ENCODE results near the gene MCTP2. TPM values are rescaled to one million over a fixed set of nuclear protein-coding genes. Genes with fewer than 3 reads are reported as not detected.

MCTP2 gene
- total and polyA plus RNA-seq, 10 donors: 5.6 to 205 (median 107) TPM

DNA sequence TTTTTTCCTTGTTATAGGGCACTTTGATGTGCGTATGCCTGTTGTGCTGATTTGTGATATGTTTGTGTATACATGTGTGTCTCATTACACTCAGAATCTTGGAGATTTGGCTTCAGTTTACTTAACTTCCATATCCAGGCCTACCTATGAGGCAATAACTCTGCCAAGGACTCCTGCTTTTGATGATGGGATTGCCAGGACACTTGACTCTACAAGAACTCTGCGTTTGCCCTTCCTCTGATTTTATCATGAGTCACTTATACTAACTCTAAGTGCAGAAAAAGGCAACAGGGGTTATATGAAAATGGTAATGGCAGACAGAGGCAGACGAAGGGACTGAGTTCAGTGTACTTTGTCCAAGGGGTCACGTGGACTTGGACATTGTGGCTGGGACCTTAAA, 33.6 kb downstream of the MCTP2 start:
- WGBS, 5 donors: 85 to 94% (median 86%) methylated on average over 4 of the region's 4 CpGs
- intact Hi-C loops (cut with DNase I; ENCODE audit: low total_unique reads): no loop called here
- Histone ChIP-seq H3K27ac (no peak overlapping the region), H3K9me3 (no peaks in the 10 kb centered on the region), H3K36me3 (no peaks in the 10 kb centered on the region), H3K4me1 (peaks cover 4 to 88% (median 27%) of the 10 kb centered on the region in 6 donors), H3K4me3 (no peak overlapping the region), H3K27me3 (replicated peaks in 1 of 7) (no peaks in the 10 kb centered on the region)
- TF ChIP-seq POLR2AphosphoS5 (IDR thresholded peaks at IDR 0.05) (no peak), POLR2A (IDR thresholded peaks at IDR 0.05) (no peak)
- TF ChIP-seq, protein P1, sequence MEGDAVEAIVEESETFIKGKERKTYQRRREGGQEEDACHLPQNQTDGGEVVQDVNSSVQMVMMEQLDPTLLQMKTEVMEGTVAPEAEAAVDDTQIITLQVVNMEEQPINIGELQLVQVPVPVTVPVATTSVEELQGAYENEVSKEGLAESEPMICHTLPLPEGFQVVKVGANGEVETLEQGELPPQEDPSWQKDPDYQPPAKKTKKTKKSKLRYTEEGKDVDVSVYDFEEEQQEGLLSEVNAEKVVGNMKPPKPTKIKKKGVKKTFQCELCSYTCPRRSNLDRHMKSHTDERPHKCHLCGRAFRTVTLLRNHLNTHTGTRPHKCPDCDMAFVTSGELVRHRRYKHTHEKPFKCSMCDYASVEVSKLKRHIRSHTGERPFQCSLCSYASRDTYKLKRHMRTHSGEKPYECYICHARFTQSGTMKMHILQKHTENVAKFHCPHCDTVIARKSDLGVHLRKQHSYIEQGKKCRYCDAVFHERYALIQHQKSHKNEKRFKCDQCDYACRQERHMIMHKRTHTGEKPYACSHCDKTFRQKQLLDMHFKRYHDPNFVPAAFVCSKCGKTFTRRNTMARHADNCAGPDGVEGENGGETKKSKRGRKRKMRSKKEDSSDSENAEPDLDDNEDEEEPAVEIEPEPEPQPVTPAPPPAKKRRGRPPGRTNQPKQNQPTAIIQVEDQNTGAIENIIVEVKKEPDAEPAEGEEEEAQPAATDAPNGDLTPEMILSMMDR (IDR thresholded peaks at IDR 0.05 in 8 of 11, conservative IDR thresholded peaks at IDR 0.05 in 3 of 11): no peak
- no peak for DNase-seq

DNA sequence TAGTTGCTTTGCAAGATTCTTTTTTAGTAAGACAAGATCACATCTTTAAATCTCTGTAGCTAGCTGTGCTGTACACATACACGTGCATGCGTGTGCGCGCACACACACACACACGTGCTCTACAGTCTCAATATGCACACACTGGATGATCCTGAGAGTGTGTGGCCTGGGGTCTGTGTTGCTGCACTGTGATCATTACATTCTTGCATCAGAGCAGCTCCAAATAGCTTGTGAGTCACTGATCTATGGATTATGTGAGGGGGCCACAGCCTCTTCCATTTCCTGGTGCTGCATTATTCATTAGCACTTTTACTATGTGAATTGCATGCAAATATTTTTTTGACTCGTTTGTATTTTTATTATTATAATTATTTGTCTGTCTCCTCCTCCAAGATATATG, 34.6 kb downstream of the MCTP2 start:
- Histone ChIP-seq H3K27me3 (replicated peaks in 1 of 7) (no peaks in the 10 kb centered on the region), H3K27ac (no peak overlapping the region), H3K4me3 (no peak overlapping the region), H3K36me3 (no peaks in the 10 kb centered on the region), H3K9me3 (no peaks in the 10 kb centered on the region), H3K4me1 (peaks cover 0 to 88% (median 25%) of the 10 kb centered on the region in 6 donors)
- WGBS, 5 donors: 69 to 89% (median 78%) methylated on average over 6 of the region's 6 CpGs
- intact Hi-C loops (cut with DNase I; ENCODE audit: low total_unique reads): no loop called here
- TF ChIP-seq POLR2A (IDR thresholded peaks at IDR 0.05) (no peak), POLR2AphosphoS5 (IDR thresholded peaks at IDR 0.05) (no peak)
- no peak for DNase-seq

DNA sequence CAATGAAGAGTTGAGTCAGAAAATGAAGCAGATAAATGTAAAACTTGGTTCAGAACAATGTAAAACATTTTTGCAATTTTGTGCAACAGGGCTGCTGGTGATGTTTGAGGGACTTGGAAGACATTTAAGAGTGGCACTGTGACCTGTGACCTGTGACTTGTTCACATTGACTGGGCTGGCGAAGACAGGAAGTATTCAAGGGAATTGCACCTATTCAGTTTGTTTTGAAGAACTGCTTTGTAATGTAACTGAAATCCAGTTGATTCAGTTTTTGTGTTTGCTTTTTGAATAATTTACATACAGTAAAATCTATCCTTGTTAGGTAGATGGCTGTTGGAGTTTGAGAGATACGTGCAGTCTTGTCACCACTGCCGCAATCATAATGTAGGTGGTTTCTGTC, 35.4 kb downstream of the MCTP2 start:
- Histone ChIP-seq H3K27ac (peak overlapping the region in 2 of 8 donors; percentile 21 to 32), H3K36me3 (no peaks in the 10 kb centered on the region), H3K4me3 (no peak overlapping the region), H3K9me3 (no peaks in the 10 kb centered on the region), H3K4me1 (peaks cover 0 to 88% (median 32%) of the 10 kb centered on the region in 6 donors), H3K27me3 (replicated peaks in 1 of 7) (no peaks in the 10 kb centered on the region)
- no peak for DNase-seq
- WGBS, 5 donors: 55 to 71% (median 63%) methylated on average over 3 of the region's 3 CpGs
- intact Hi-C loops (cut with DNase I; ENCODE audit: low total_unique reads): no loop called here
- no peak for TF ChIP-seq POLR2AphosphoS5 (IDR thresholded peaks at IDR 0.05)
- no peak for TF ChIP-seq POLR2A (IDR thresholded peaks at IDR 0.05)
- TF ChIP-seq, protein P1 (IDR thresholded peaks at IDR 0.05 in 8 of 11, conservative IDR thresholded peaks at IDR 0.05 in 3 of 11): no peak

DNA sequence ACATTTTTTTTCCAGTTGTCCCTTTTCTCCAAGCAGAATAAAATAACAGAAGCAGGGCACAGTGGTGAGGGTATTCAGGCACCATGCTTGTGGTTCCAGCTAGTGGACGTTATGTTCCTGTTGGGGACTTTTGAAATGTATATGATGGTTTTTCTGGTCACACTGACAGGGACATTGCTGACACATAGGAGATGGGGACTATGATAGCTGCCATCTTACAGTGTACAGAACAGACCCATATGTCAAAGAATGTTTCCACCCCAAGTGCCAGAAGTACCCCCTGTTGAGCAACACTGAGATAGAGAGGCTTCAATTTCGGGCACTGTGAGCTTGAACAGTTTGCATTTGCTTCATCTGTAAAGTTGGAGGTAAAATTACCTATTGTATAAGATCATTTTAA, 38.6 kb downstream of the MCTP2 start:
- Histone ChIP-seq H3K27me3 (replicated peaks in 1 of 7) (no peaks in the 10 kb centered on the region), H3K4me1 (peaks cover 0 to 89% (median 44%) of the 10 kb centered on the region in 6 donors), H3K27ac (peak overlapping the region in 3 of 8 donors; percentile 37 to 82 (median 68)), H3K36me3 (no peaks in the 10 kb centered on the region), H3K9me3 (peaks cover 0 to 6% (median 0%) of the 10 kb centered on the region in 8 donors), H3K4me3 (no peak overlapping the region)
- intact Hi-C loops (cut with DNase I; ENCODE audit: low total_unique reads): no loop called here
- no peak for DNase-seq
- TF ChIP-seq POLR2A (IDR thresholded peaks at IDR 0.05) (no peak), POLR2AphosphoS5 (IDR thresholded peaks at IDR 0.05) (no peak)
- TF ChIP-seq, protein P1 (IDR thresholded peaks at IDR 0.05 in 8 of 11, conservative IDR thresholded peaks at IDR 0.05 in 3 of 11): no peak
- WGBS, 5 donors: 49 to 84% (median 77%) methylated on average over 2 of the region's 2 CpGs

DNA sequence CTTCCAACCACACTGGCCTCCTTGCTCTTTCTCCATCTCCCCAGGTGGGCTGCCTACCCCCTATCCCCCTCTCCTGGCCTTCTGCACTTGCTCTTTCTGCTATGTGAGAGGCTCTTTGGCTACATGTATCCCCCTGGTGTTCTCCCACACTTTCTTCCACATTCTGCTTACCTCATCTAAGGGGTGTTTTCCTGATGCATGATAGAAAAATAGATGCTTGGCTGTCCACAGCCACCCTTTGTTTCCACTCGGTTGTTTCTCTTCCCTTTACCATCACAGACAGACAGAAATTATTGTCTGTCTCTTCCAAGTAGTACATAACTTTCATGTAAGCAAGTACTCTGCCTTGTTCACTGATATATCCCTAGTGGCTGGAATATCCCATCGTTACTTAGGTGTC, 39.2 kb downstream of the MCTP2 start:
- Histone ChIP-seq H3K27me3 (replicated peaks in 1 of 7) (no peaks in the 10 kb centered on the region), H3K4me3 (no peak overlapping the region), H3K27ac (peak overlapping the region in 3 of 8 donors; percentile 37 to 82 (median 68)), H3K9me3 (peaks cover 0 to 6% (median 0%) of the 10 kb centered on the region in 8 donors), H3K4me1 (peaks cover 0 to 87% (median 46%) of the 10 kb centered on the region in 6 donors), H3K36me3 (no peaks in the 10 kb centered on the region)
- intact Hi-C loops (cut with DNase I; ENCODE audit: low total_unique reads): no loop called here
- WGBS, 5 donors: 67 to 88% (median 75%) methylated on average over 2 of the region's 2 CpGs
- TF ChIP-seq POLR2A (IDR thresholded peaks at IDR 0.05): no peak
- no peak for TF ChIP-seq POLR2AphosphoS5 (IDR thresholded peaks at IDR 0.05)
- TF ChIP-seq, protein P1 (IDR thresholded peaks at IDR 0.05 in 8 of 11, conservative IDR thresholded peaks at IDR 0.05 in 3 of 11): no peak
- no peak for DNase-seq

Measured in spleen (tissue), 11 donors.